Endothelial cell of umbilical vein (primary cell): ENCODE results near the gene ZNF649.
A peak's percentile ranks its signal among the peaks of the same experiment; 100 is the strongest.

Experiments used
- CTCF ChIP-seq, 2 donors: IDR thresholded peaks; 1 replicate in 1 of 2; 2 replicates in 1 of 2; pipeline ENCODE4 v1.5.1; 2011; ENCODE audit warnings: low read length in 2 of 2, mild to moderate bottlenecking in 2 of 2, moderate library complexity in 2 of 2, control low read depth in 1 of 2, inconsistent platforms in 1 of 2, low read depth in 1 of 2; ENCODE audit not compliant: insufficient read depth in 1 of 2; ENCODE audit errors: extremely low read depth in 1 of 2
- EZH2 ChIP-seq: IDR thresholded peaks from 2 replicates; pipeline ENCODE4 v1.6.1; 2012; ENCODE audit warnings: borderline replicate concordance, low read depth, mild to moderate bottlenecking, moderate library complexity, low read length, inconsistent platforms; ENCODE audit not compliant: severe bottlenecking
- FOS ChIP-seq: IDR thresholded peaks from 2 replicates; pipeline ENCODE4 v1.6.1; 2011; ENCODE audit warnings: mild to moderate bottlenecking, low read length, moderate library complexity, borderline replicate concordance; ENCODE audit not compliant: insufficient read depth
- JUN ChIP-seq: IDR thresholded peaks from 2 replicates; pipeline ENCODE4 v1.6.1; 2011; ENCODE audit warnings: borderline replicate concordance, low read depth; ENCODE audit not compliant: insufficient read length, insufficient read depth
- MAX ChIP-seq: IDR thresholded peaks from 2 replicates; pipeline ENCODE4 v1.6.1; 2011; ENCODE audit not compliant: insufficient read depth, insufficient read length
- POLR2A ChIP-seq: IDR thresholded peaks from 2 replicates; pipeline ENCODE4 v1.6.1; 2012; ENCODE audit warnings: low read depth, mild to moderate bottlenecking, control low read depth, low read length
- POLR2AphosphoS5 ChIP-seq: IDR thresholded peaks from 2 replicates; pipeline ENCODE4 v1.6.1; 2012; ENCODE audit warnings: low read depth, mild to moderate bottlenecking, control low read depth, low read length, moderate library complexity; ENCODE audit not compliant: insufficient read depth

- TF ChIP-seq POLR2A = peak; percentile 69
- TF ChIP-seq CTCF (IDR thresholded peaks at IDR 0.05; ENCODE audit: extremely low read depth in 1 of 2, insufficient read depth in 1 of 2, low read depth in 1 of 2, low read length in 2 of 2) = no peak
- peak; percentile 5 for TF ChIP-seq JUN
- no peak for TF ChIP-seq EZH2
- TF ChIP-seq FOS = no peak
- peak; percentile 40 for TF ChIP-seq POLR2AphosphoS5
- peak; percentile 19 for TF ChIP-seq MAX
Measured at GRCh38 chr19:51887522-51888498, 17.0 kb downstream of the ZNF649 start, which contains the start of gene ZNF577.
